HCT116 (cell line): ENCODE results near the gene SPATA16. TPM values are rescaled to one million over a fixed set of nuclear protein-coding genes. Genes with fewer than 3 reads are reported as not detected.

Experiments
- ATAC-seq: fragments of 200-7000 bp; cut with Tn5 transposase; 2 replicates; pipeline ENCODE4 v1.9.1; 2020; ENCODE audit warnings: mild to moderate bottlenecking, moderate library complexity
- BruUV-seq: library from RNA; stranded (reverse); fragments of 400-500 nt; replicated peaks from 2 replicates; lab custom pipeline; 2021; lab: Mats Ljungman, UMichigan
- CTCF ChIA-PET: fragments of 300-600 bp; sonication (Branson Sonifier 250); formaldehyde crosslinking; loops from one replicate; lab custom pipeline; 2021; ENCODE audit warnings: antibody characterized with exemption; lab: Charles Lee
- POLR2A ChIA-PET: fragments of 300-600, 350-600 bp; sonication (Branson Sonifier 250); formaldehyde crosslinking; loops from one replicate; lab custom pipeline; 2021; ENCODE audit warnings: antibody characterized with exemption; lab: Charles Lee
- RAD21 ChIA-PET, 2 experiments: fragments of 300-600 bp; sonication (Branson Sonifier 250); formaldehyde crosslinking; loops; one replicate each; lab custom pipeline; 2023; ENCODE audit warnings: low total read pairs in 2 of 2; ENCODE audit not compliant: uncharacterized antibody in 2 of 2, unreplicated experiment in 2 of 2, low non-redundant PET in 1 of 2; lab: Charles Lee
- DNase-seq: peaks from one replicate; pipeline ENCODE4 v3.0.0-alpha.2; 2010; ENCODE audit warnings: low read depth, low spot score
- H2AFZ ChIP-seq: fragments of 200-600 bp; shearing (Covaris generic), sonication (generic); 2 replicates; pipeline ENCODE4 v1.6.1; 2017; ENCODE audit warnings: low read depth, mixed run types, mixed read lengths, antibody characterized with exemption, low read length; ENCODE audit not compliant: poor library complexity, severe bottlenecking
- H3K27ac ChIP-seq: 2 replicates; pipeline ENCODE4 v1.5.1; 2012; ENCODE audit warnings: low read depth, low read length
- H3K27me3 ChIP-seq: fragments of 200-600 bp; sonication (generic); 2 replicates; pipeline ENCODE4 v1.6.1; 2016; ENCODE audit warnings: mixed run types, low read length, mixed read lengths; ENCODE audit not compliant: insufficient read depth
- H3K36me3 ChIP-seq, 2 experiments: fragments of 200-500 bp in 1 of 2; fragments of 200-600 bp in 1 of 2; sonication (Bioruptor generic) in 1 of 2; sonication (generic) in 1 of 2; 2 replicates each; pipeline versions ENCODE4 v1.5.1 to v1.6.1; 2014 to 2016; ENCODE audit warnings: low read length in 2 of 2, inconsistent platforms in 1 of 2, mixed read lengths in 1 of 2, mixed run types in 1 of 2; ENCODE audit not compliant: insufficient read depth in 2 of 2, control insufficient read depth in 1 of 2
- H3K4me1 ChIP-seq, 2 experiments: fragments of 200-600 bp in 1 of 2; sonication (generic) in 1 of 2; 2 replicates each; pipeline versions ENCODE4 v1.5.1 to v1.6.1; 2012 to 2017; ENCODE audit warnings: low read length in 2 of 2, inconsistent platforms in 1 of 2, mild to moderate bottlenecking in 1 of 2, mixed read lengths in 1 of 2, mixed run types in 1 of 2, moderate library complexity in 1 of 2; ENCODE audit not compliant: insufficient read depth in 2 of 2, control insufficient read depth in 1 of 2
- H3K4me2 ChIP-seq: fragments of 200-600 bp; sonication (generic); 2 replicates; pipeline ENCODE4 v1.6.1; 2017; ENCODE audit warnings: mixed run types, low read length, mixed read lengths
- H3K4me3 ChIP-seq, 2 experiments: fragments of 200-600 bp in 1 of 2; sonication (generic) in 1 of 2; replicated peaks in 1 of 2; 2 replicates each; pipeline ENCODE4 v1.5.1; 2011 to 2016; ENCODE audit warnings: low read length in 2 of 2, control low read depth in 1 of 2, low read depth in 1 of 2, mild to moderate bottlenecking in 1 of 2, mixed read lengths in 1 of 2, mixed run types in 1 of 2
- H3K79me2 ChIP-seq: fragments of 200-600 bp; sonication (generic); 2 replicates; pipeline ENCODE4 v1.6.1; 2017; ENCODE audit warnings: mild to moderate bottlenecking, mixed run types, low read length, moderate library complexity, mixed read lengths; ENCODE audit not compliant: insufficient read depth
- H3K9ac ChIP-seq: fragments of 200-600 bp; sonication (generic); 2 replicates; pipeline ENCODE4 v1.6.1; 2016; ENCODE audit warnings: low read length, mixed read lengths
- H3K9me2 ChIP-seq: fragments of 200-600 bp; sonication (generic), shearing (Covaris generic); 2 replicates; pipeline ENCODE4 v1.6.1; 2017; ENCODE audit warnings: mixed run types, mild to moderate bottlenecking, moderate library complexity; ENCODE audit not compliant: insufficient read depth
- H3K9me3 ChIP-seq, 2 experiments: fragments of 200-500 bp in 1 of 2; fragments of 200-600 bp in 1 of 2; sonication (Bioruptor generic) in 1 of 2; sonication (generic) in 1 of 2; 2 replicates each; pipeline ENCODE4 v1.6.1; 2014 to 2017; ENCODE audit warnings: low read length in 2 of 2, mixed read lengths in 2 of 2, inconsistent platforms in 1 of 2, low read depth in 1 of 2, mild to moderate bottlenecking in 1 of 2, mixed run types in 1 of 2, moderate library complexity in 1 of 2; ENCODE audit not compliant: control insufficient read depth in 1 of 2, insufficient read depth in 1 of 2
- H4K20me1 ChIP-seq: fragments of 200-600 bp; sonication (generic), shearing (Covaris generic); 2 replicates; pipeline ENCODE4 v1.6.1; 2017; ENCODE audit warnings: mixed run types, mild to moderate bottlenecking, moderate library complexity; ENCODE audit not compliant: insufficient read depth
- CBX3 ChIP-seq: IDR thresholded peaks from 2 replicates; pipeline ENCODE4 v1.6.1; 2012; ENCODE audit warnings: low read depth
- CEBPB ChIP-seq: IDR thresholded peaks from 2 replicates; pipeline ENCODE4 v1.6.1; 2012; ENCODE audit warnings: low read depth
- EGR1 ChIP-seq: IDR thresholded peaks from 2 replicates; pipeline ENCODE4 v1.6.1; 2012; ENCODE audit warnings: low read depth
- EZH2 ChIP-seq: fragments of 200-600 bp; sonication (generic); IDR thresholded peaks from 2 replicates; pipeline ENCODE4 v1.6.1; 2017; ENCODE audit warnings: antibody characterized with exemption, mixed run types
- POLR2A ChIP-seq: IDR thresholded peaks from 2 replicates; pipeline ENCODE4 v1.7.0; 2011; ENCODE audit warnings: borderline replicate concordance; ENCODE audit not compliant: insufficient read depth, insufficient read length; ENCODE audit errors: extremely low read depth
- POLR2AphosphoS5 ChIP-seq: IDR thresholded peaks from 2 replicates; pipeline ENCODE4 v1.6.1; 2011; ENCODE audit warnings: mild to moderate bottlenecking, low read depth, low read length, moderate library complexity
- RAD21 ChIP-seq: IDR thresholded peaks from 2 replicates; pipeline ENCODE4 v1.6.1; 2012; ENCODE audit warnings: low read depth, mild to moderate bottlenecking
- SP1 ChIP-seq: IDR thresholded peaks from 2 replicates; pipeline ENCODE4 v1.6.1; 2012; ENCODE audit warnings: low read depth
- TCF7L2 ChIP-seq: IDR thresholded peaks from 2 replicates; pipeline ENCODE4 v1.7.0; 2011; ENCODE audit warnings: borderline replicate concordance, inconsistent platforms; ENCODE audit not compliant: insufficient read depth, insufficient read length; ENCODE audit errors: extremely low read depth
- ZFX ChIP-seq: fragments of 450-650 bp; IDR thresholded peaks from 2 replicates; pipeline ENCODE4 v1.6.1; 2017
- intact Hi-C: fragments of 100-400 bp; cut with micrococcal nuclease; formaldehyde crosslinking; loops from 2 replicates; pipeline ENCODE4 v1.10.0; 2022
- total RNA-seq: library from RNA; stranded (reverse); gene quantifications from one replicate; pipeline ENCODE4 v1.2.1, GENCODE V29; 2021; ENCODE audit not compliant: unreplicated experiment
- TF ChIP-seq, protein P1 (sequence below): IDR thresholded peaks from 2 replicates; pipeline ENCODE4 v1.6.1; 2012
- TF ChIP-seq, protein P2 (sequence below): IDR thresholded peaks from 2 replicates; pipeline ENCODE4 v1.6.1; 2011; ENCODE audit warnings: mild to moderate bottlenecking, low read length, moderate library complexity; ENCODE audit not compliant: insufficient replicate concordance; ENCODE audit errors: extremely low read depth
- TF ChIP-seq, protein P3 (sequence below): IDR thresholded peaks from 2 replicates; pipeline ENCODE4 v1.6.1; 2012

Gene SPATA16
- total RNA-seq, 1 experiment from 2014 or later = not detected

DNA sequence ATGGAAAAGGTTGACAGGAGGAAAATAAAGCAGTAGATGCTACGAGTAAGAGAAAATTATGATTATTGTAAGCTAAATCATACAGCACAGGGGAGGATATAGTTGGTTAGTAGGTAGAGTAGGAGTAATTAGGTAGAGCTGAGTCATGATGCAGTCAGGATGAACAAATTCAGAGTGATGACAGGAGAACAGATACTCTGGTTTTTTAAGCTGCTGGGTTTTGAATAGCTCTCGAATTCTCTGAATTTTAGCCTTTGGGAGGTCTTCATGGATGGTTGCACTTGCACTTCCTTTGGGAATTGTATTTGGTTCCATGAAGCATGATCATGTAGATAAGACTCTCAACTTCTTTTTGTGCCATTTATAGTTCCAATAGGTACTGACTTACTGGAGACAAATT lies 294.3 kb downstream of the SPATA16 start:
- ATAC-seq (no peak), DNase-seq (no peak)
- Histone ChIP-seq H3K36me3 (no peaks in the 10 kb centered on the region), H3K79me2 (no peaks in the 10 kb centered on the region), H3K27me3 (no peaks in the 10 kb centered on the region), H3K4me2 (no peak overlapping the region), H3K9ac (no peak overlapping the region), H3K9me2 (no peaks in the 10 kb centered on the region), H3K27ac (no peak overlapping the region), H3K4me3 (no peak overlapping the region), H2AFZ (no peak overlapping the region), H4K20me1 (no peaks in the 10 kb centered on the region), H3K9me3 (no peaks in the 10 kb centered on the region), H3K4me1 (no peaks in the 10 kb centered on the region)
- POLR2A ChIA-PET = no interaction called here
- TF ChIP-seq EGR1 = no peak
- TF ChIP-seq ZFX = no peak
- no peak for TF ChIP-seq EZH2
- no peak for TF ChIP-seq POLR2AphosphoS5
- TF ChIP-seq CBX3 = no peak
- TF ChIP-seq, protein P1, sequence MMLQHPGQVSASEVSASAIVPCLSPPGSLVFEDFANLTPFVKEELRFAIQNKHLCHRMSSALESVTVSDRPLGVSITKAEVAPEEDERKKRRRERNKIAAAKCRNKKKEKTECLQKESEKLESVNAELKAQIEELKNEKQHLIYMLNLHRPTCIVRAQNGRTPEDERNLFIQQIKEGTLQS = no peak
- TF ChIP-seq CEBPB = no peak
- TF ChIP-seq TCF7L2 = no peak
- no peak for TF ChIP-seq SP1
- TF ChIP-seq, protein P2, sequence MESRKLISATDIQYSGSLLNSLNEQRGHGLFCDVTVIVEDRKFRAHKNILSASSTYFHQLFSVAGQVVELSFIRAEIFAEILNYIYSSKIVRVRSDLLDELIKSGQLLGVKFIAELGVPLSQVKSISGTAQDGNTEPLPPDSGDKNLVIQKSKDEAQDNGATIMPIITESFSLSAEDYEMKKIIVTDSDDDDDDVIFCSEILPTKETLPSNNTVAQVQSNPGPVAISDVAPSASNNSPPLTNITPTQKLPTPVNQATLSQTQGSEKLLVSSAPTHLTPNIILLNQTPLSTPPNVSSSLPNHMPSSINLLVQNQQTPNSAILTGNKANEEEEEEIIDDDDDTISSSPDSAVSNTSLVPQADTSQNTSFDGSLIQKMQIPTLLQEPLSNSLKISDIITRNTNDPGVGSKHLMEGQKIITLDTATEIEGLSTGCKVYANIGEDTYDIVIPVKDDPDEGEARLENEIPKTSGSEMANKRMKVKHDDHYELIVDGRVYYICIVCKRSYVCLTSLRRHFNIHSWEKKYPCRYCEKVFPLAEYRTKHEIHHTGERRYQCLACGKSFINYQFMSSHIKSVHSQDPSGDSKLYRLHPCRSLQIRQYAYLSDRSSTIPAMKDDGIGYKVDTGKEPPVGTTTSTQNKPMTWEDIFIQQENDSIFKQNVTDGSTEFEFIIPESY = no peak
- no peak for TF ChIP-seq POLR2A
- TF ChIP-seq, protein P3, sequence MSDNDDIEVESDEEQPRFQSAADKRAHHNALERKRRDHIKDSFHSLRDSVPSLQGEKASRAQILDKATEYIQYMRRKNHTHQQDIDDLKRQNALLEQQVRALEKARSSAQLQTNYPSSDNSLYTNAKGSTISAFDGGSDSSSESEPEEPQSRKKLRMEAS = no peak
- TF ChIP-seq RAD21 = no peak
- BruUV-seq = no TSS peak
- intact Hi-C loops = no loop called here
- CTCF ChIA-PET = interaction anchor here (1.5 kb wide), 1 partner anchor 10 kb away, joined by 4 read pairs; no protein-coding TSS in a partner anchor
- RAD21 ChIA-PET = no interaction called here
